IPS DF 6.9 (cell line): Measurements from ENCODE around the gene KCND3.
"Not testable (repeated sequence)": the region's sequence is repeated elsewhere in the genome, so short reads cannot be mapped to it uniquely, and the experiment has no call there.

ENCODE experiments used
- DNase-seq: peaks from one replicate; pipeline ENCODE4 v3.0.0-alpha.2; 2013; ENCODE audit warnings: low read depth, low spot score
- H3K27ac ChIP-seq: one replicate; pipeline ENCODE4 v1.5.1; 2013; ENCODE audit warnings: low read length, control low read depth
- H3K27me3 ChIP-seq: 2 replicates; pipeline ENCODE4 v1.6.1; 2013; ENCODE audit warnings: mild to moderate bottlenecking, low read length; ENCODE audit not compliant: control insufficient read depth, insufficient read depth
- H3K36me3 ChIP-seq: 2 replicates; pipeline ENCODE4 v1.6.1; 2013; ENCODE audit warnings: low read length; ENCODE audit not compliant: control insufficient read depth, insufficient read depth
- H3K4me1 ChIP-seq: 2 replicates; pipeline ENCODE4 v1.6.1; 2013; ENCODE audit warnings: low read length; ENCODE audit not compliant: control insufficient read depth, insufficient read depth
- H3K4me3 ChIP-seq: 2 replicates; pipeline ENCODE4 v1.5.1; 2013; ENCODE audit warnings: mild to moderate bottlenecking, low read length
- H3K9me3 ChIP-seq: 2 replicates; pipeline ENCODE4 v1.6.1; 2013; ENCODE audit warnings: low read length, inconsistent platforms; ENCODE audit not compliant: control insufficient read depth, insufficient read depth
- WGBS: extraction: QIAGEN DNeasy Blood & Tissue Kit; methylation state at CpG from one replicate; pipeline ENCODE4 v1.1.7; 2013; ENCODE audit warnings: mixed read lengths, missing lambda C conversion rate; ENCODE audit not compliant: insufficient read length, insufficient coverage; 5-methylcytosine and 5-hydroxymethylcytosine counted together

The KCND3 gene

GRCh38 chr1:111742292-111742691 lies 247.2 kb downstream of the KCND3 start:
- not testable (repeated sequence) for H3K27me3 ChIP-seq, DNase-seq, H3K4me3 ChIP-seq, H3K4me1 ChIP-seq, H3K36me3 ChIP-seq, H3K9me3 ChIP-seq, H3K27ac ChIP-seq
- WGBS = no CpG with 5 or more reads among the region's 14 CpGs

GRCh38 chr1:111739925-111740765 lies 249.3 kb downstream of the KCND3 start:
- Histone ChIP-seq H3K9me3 (no peaks in the 10 kb centered on the region), H3K27me3 (no peaks in the 10 kb centered on the region), H3K27ac (no peak overlapping the region), H3K4me3 (peak overlapping the region; percentile 80; the same call in 1 of the 2 replicates), H3K36me3 (no peaks in the 10 kb centered on the region), H3K4me1 (peaks cover 12% of the 10 kb centered on the region)
- no peak for DNase-seq
- no CpG with 5 or more reads among the region's 63 CpGs for WGBS

GRCh38 chr1:111739194-111739924 lies 250.1 kb downstream of the KCND3 start, which contains the start of gene INKA2:
TSS of gene INKA2 (minus strand) at chr1:111739395. CDS start at chr1:111739242, 153 bp downstream.
- H3K36me3 ChIP-seq = no peaks in the 10 kb centered on the region
- no peak within 1 kb of the TSS for H3K27ac ChIP-seq
- no peaks in the 10 kb centered on the region for H3K9me3 ChIP-seq
- DNase-seq = peak; percentile 82
- WGBS = no CpG with 5 or more reads among the region's 59 CpGs
- H3K4me1 ChIP-seq = peaks cover 12% of the 10 kb centered on the region
- H3K27me3 ChIP-seq = no peaks in the 10 kb centered on the region
- peak within 1 kb of the TSS; percentile 80 for H3K4me3 ChIP-seq

GRCh38 chr1:111738436-111739193 lies 250.9 kb downstream of the KCND3 start:
- Histone ChIP-seq H3K4me1 (peaks cover 12% of the 10 kb centered on the region), H3K36me3 (no peaks in the 10 kb centered on the region), H3K27me3 (no peaks in the 10 kb centered on the region), H3K4me3 (peak overlapping the region; percentile 80), H3K9me3 (no peaks in the 10 kb centered on the region), H3K27ac (no peak overlapping the region)
- DNase-seq = no peak
- WGBS = no CpG with 5 or more reads among the region's 61 CpGs

GRCh38 chr1:111738133-111738435 lies 251.4 kb downstream of the KCND3 start:
- Histone ChIP-seq H3K27ac (no peak overlapping the region), H3K36me3 (no peaks in the 10 kb centered on the region), H3K27me3 (no peaks in the 10 kb centered on the region), H3K4me3 (peak overlapping the region; percentile 80; the same call in 1 of the 2 replicates), H3K9me3 (no peaks in the 10 kb centered on the region), H3K4me1 (peaks cover 12% of the 10 kb centered on the region)
- DNase-seq = no peak
- WGBS = no CpG with 5 or more reads among the region's 9 CpGs

- Histone ChIP-seq H3K27me3 (no peaks in the 10 kb centered on the region), H3K36me3 (no peaks in the 10 kb centered on the region), H3K4me3 (peak overlapping the region; percentile 80; the same call in 1 of the 2 replicates), H3K4me1 (peaks cover 12% of the 10 kb centered on the region), H3K27ac (no peak overlapping the region), H3K9me3 (no peaks in the 10 kb centered on the region)
- WGBS = no CpG with 5 or more reads among the region's 8 CpGs
- no peak for DNase-seq
Observed at GRCh38 chr1:111737216-111738132, 252.0 kb downstream of the KCND3 start.

GRCh38 chr1:111736548-111737215 lies 252.8 kb downstream of the KCND3 start:
- WGBS = no CpG with 5 or more reads among the region's 4 CpGs
- no peak for DNase-seq
- peaks cover 12% of the 10 kb centered on the region for H3K4me1 ChIP-seq
- no peak overlapping the region for H3K4me3 ChIP-seq
- no peaks in the 10 kb centered on the region for H3K9me3 ChIP-seq
- no peaks in the 10 kb centered on the region for H3K27me3 ChIP-seq
- no peaks in the 10 kb centered on the region for H3K36me3 ChIP-seq
- no peak overlapping the region for H3K27ac ChIP-seq

GRCh38 chr1:111735858-111736544 lies 253.5 kb downstream of the KCND3 start:
- Histone ChIP-seq H3K9me3 (no peaks in the 10 kb centered on the region), H3K4me3 (no peak overlapping the region), H3K27me3 (no peaks in the 10 kb centered on the region), H3K36me3 (no peaks in the 10 kb centered on the region), H3K4me1 (peaks cover 12% of the 10 kb centered on the region), H3K27ac (no peak overlapping the region)
- no CpG with 5 or more reads among the region's 8 CpGs for WGBS
- no peak for DNase-seq

- Histone ChIP-seq H3K4me1 (peaks cover 12% of the 10 kb centered on the region), H3K4me3 (no peak overlapping the region), H3K27me3 (no peaks in the 10 kb centered on the region), H3K27ac (no peak overlapping the region), H3K36me3 (no peaks in the 10 kb centered on the region), H3K9me3 (no peaks in the 10 kb centered on the region)
- DNase-seq = no peak
- no CpG with 5 or more reads among the region's 4 CpGs for WGBS
Observed at GRCh38 chr1:111735321-111735720, 254.1 kb downstream of the KCND3 start.
